Neural cell (in vitro differentiated cells): ENCODE measurements around the gene SMOC1. TPM values are rescaled to one million over a fixed set of nuclear protein-coding genes. Genes with fewer than 3 reads are reported as not detected.

Experiments
- H2AFZ ChIP-seq: fragments of 200-600, 300-800 bp; sonication (generic), shearing (Covaris generic); 2 replicates; pipeline ENCODE4 v1.6.0; 2014; ENCODE audit warnings: low read depth, mild to moderate bottlenecking, antibody characterized with exemption, low read length, moderate library complexity
- H3F3A ChIP-seq: fragments of 200-600 bp; shearing (Covaris generic); 2 replicates; pipeline ENCODE4 v1.6.1; 2016; ENCODE audit warnings: mild to moderate bottlenecking, moderate library complexity, mixed read lengths, antibody characterized with exemption, low read length; ENCODE audit not compliant: insufficient read depth, poor library complexity, severe bottlenecking
- H3K27ac ChIP-seq: fragments of 200-600, 300-800 bp; sonication (generic), shearing (Covaris generic); 2 replicates; pipeline ENCODE4 v1.5.1; 2014; ENCODE audit warnings: mild to moderate bottlenecking, low read length, moderate library complexity
- H3K27me3 ChIP-seq: fragments of 300-800, 200-600 bp; sonication (generic), shearing (Covaris generic); 2 replicates; pipeline ENCODE4 v1.6.0; 2014; ENCODE audit warnings: mild to moderate bottlenecking, low read depth, low read length, moderate library complexity; ENCODE audit not compliant: insufficient read depth
- H3K36me3 ChIP-seq: fragments of 300-800, 200-600 bp; sonication (generic), shearing (Covaris generic); 2 replicates; pipeline ENCODE4 v1.5.1; 2014; ENCODE audit warnings: mild to moderate bottlenecking, antibody characterized with exemption, low read length, moderate library complexity; ENCODE audit not compliant: insufficient read depth
- H3K4me2 ChIP-seq: fragments of 300-800, 200-600 bp; sonication (generic), shearing (Covaris generic); 2 replicates; pipeline ENCODE4 v1.6.0; 2014; ENCODE audit warnings: mild to moderate bottlenecking, low read length
- H3K4me3 ChIP-seq: fragments of 300-800, 200-600 bp; sonication (generic), shearing (Covaris generic); 2 replicates; pipeline ENCODE4 v1.5.1; 2014; ENCODE audit warnings: mild to moderate bottlenecking, low read length, moderate library complexity
- H3K79me2 ChIP-seq: fragments of 200-600 bp; shearing (Covaris generic); replicated peaks from 2 replicates; pipeline ENCODE4 v1.6.0; 2014; ENCODE audit warnings: mild to moderate bottlenecking, low read length, moderate library complexity; ENCODE audit not compliant: insufficient read depth
- H3K9ac ChIP-seq: fragments of 300-800, 200-600 bp; sonication (generic), shearing (Covaris generic); 2 replicates; pipeline ENCODE4 v1.6.1; 2016; ENCODE audit warnings: mild to moderate bottlenecking, low read length, mixed read lengths
- H3K9me2 ChIP-seq: fragments of 200-600 bp; shearing (Covaris generic); 2 replicates; pipeline ENCODE4 v1.6.1; 2016; ENCODE audit warnings: mild to moderate bottlenecking, low read length, mixed read lengths; ENCODE audit not compliant: insufficient read depth
- H3K9me3 ChIP-seq: fragments of 200-600, 300-800 bp; sonication (generic), shearing (Covaris generic); 2 replicates; pipeline ENCODE4 v1.6.1; 2016; ENCODE audit warnings: mild to moderate bottlenecking, mixed run types, low read length, moderate library complexity, mixed read lengths
- H4K20me1 ChIP-seq: fragments of 200-600 bp; shearing (Covaris generic); 2 replicates; pipeline ENCODE4 v1.6.1; 2016; ENCODE audit warnings: mild to moderate bottlenecking, mixed run types; ENCODE audit not compliant: insufficient read depth
- EP300 ChIP-seq: fragments of 450-650 bp; conservative IDR thresholded peaks from 2 replicates; pipeline ENCODE4 v1.6.1; 2014; ENCODE audit warnings: antibody characterized with exemption, mild to moderate bottlenecking, moderate library complexity; ENCODE audit not compliant: poor library complexity, severe bottlenecking
- EZH2 ChIP-seq: fragments of 200-600, 300-800 bp; shearing (Covaris generic), sonication (generic); IDR thresholded peaks from 2 replicates; pipeline ENCODE4 v1.6.1; 2014; ENCODE audit warnings: antibody characterized with exemption, low read length, borderline replicate concordance, mild to moderate bottlenecking; ENCODE audit not compliant: insufficient read depth, poor library complexity, severe bottlenecking
- MXI1 ChIP-seq: fragments of 450-650 bp; conservative IDR thresholded peaks from 2 replicates; pipeline ENCODE4 v1.6.1; 2014; ENCODE audit warnings: antibody characterized with exemption, mild to moderate bottlenecking; ENCODE audit not compliant: poor library complexity, severe bottlenecking
- POLR2AphosphoS5 ChIP-seq: IDR thresholded peaks from 2 replicates; pipeline ENCODE4 v1.6.1; 2012
- RAD21 ChIP-seq: fragments of 450-650 bp; conservative IDR thresholded peaks from 2 replicates; pipeline ENCODE4 v1.6.1; 2014; ENCODE audit warnings: antibody characterized with exemption, mild to moderate bottlenecking, moderate library complexity
- SMC3 ChIP-seq: fragments of 450-650 bp; conservative IDR thresholded peaks from 2 replicates; pipeline ENCODE4 v1.6.1; 2014; ENCODE audit warnings: antibody characterized with exemption, mild to moderate bottlenecking, moderate library complexity; ENCODE audit not compliant: poor library complexity
- TAF1 ChIP-seq: IDR thresholded peaks from 2 replicates; pipeline ENCODE4 v1.6.1; 2012; ENCODE audit warnings: low read depth
- polyA plus RNA-seq: library from polyadenylated mRNA; depleted of rRNA; stranded (reverse); fragments of >200 nt; gene quantifications from 2 replicates; pipeline ENCODE4 v1.2.3, GENCODE V29; 2014
- TF ChIP-seq, protein P1 (sequence below): fragments of 450-650 bp; IDR thresholded peaks from 2 replicates; pipeline ENCODE4 v1.5.1; 2014; ENCODE audit warnings: antibody characterized with exemption, mild to moderate bottlenecking, moderate library complexity; ENCODE audit not compliant: poor library complexity, severe bottlenecking
- TF ChIP-seq, protein P2 (sequence below): IDR thresholded peaks from 2 replicates; pipeline ENCODE4 v1.6.1; 2012; ENCODE audit warnings: borderline replicate concordance

The SMOC1 gene
- polyA plus RNA-seq, 1 donor from 2014 or later = 8.7 TPM

DNA sequence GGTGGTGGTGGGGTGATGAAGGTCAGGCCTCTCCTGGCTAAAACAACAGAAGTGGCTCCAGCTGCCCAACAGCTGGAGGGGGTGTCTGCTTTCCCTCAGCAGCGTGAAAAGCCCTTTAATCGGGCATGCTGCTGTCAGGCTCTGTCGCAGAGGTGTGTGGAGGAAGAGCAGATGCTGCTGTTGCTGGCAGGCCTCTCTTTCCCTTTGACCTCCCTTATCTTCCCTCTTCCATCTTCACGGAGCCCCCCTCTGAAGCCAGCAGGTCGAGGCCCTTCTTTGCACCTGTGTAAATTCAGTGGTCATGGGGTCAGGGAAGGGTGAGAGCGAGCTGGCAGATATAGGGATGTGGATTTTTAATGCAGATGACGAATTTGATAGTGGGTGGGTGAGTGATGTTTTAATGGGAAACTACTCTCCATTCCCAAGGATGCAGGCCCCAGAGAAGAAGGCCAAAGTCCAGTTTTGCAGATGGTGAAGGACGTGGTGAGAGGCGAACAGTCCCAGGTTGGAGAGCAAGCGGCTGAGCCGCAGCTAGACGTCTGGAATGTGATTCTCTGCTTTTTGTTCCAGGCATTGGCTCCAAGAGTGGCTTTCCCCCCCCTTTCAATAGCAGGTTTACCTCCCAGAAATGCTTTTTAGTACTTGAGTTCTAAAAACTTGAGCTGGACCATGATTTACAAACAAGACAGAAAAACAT lies 64.0 kb downstream of the SMOC1 start:
- Histone ChIP-seq H3K27me3 (no peaks in the 10 kb centered on the region), H3K9ac (no peak overlapping the region), H3K36me3 (no peaks in the 10 kb centered on the region), H3K4me3 (no peak overlapping the region), H3K9me2 (no peaks in the 10 kb centered on the region), H4K20me1 (no peaks in the 10 kb centered on the region), H3F3A (no peaks in the 10 kb centered on the region), H3K79me2 (peaks cover 44% of the 10 kb centered on the region), H2AFZ (no peak overlapping the region), H3K4me2 (no peak overlapping the region), H3K27ac (no peak overlapping the region), H3K9me3 (no peaks in the 10 kb centered on the region)
- TF ChIP-seq EP300 (no peak), MXI1 (no peak), POLR2AphosphoS5 (no peak)
- TF ChIP-seq, protein P1, sequence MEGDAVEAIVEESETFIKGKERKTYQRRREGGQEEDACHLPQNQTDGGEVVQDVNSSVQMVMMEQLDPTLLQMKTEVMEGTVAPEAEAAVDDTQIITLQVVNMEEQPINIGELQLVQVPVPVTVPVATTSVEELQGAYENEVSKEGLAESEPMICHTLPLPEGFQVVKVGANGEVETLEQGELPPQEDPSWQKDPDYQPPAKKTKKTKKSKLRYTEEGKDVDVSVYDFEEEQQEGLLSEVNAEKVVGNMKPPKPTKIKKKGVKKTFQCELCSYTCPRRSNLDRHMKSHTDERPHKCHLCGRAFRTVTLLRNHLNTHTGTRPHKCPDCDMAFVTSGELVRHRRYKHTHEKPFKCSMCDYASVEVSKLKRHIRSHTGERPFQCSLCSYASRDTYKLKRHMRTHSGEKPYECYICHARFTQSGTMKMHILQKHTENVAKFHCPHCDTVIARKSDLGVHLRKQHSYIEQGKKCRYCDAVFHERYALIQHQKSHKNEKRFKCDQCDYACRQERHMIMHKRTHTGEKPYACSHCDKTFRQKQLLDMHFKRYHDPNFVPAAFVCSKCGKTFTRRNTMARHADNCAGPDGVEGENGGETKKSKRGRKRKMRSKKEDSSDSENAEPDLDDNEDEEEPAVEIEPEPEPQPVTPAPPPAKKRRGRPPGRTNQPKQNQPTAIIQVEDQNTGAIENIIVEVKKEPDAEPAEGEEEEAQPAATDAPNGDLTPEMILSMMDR = no peak

DNA sequence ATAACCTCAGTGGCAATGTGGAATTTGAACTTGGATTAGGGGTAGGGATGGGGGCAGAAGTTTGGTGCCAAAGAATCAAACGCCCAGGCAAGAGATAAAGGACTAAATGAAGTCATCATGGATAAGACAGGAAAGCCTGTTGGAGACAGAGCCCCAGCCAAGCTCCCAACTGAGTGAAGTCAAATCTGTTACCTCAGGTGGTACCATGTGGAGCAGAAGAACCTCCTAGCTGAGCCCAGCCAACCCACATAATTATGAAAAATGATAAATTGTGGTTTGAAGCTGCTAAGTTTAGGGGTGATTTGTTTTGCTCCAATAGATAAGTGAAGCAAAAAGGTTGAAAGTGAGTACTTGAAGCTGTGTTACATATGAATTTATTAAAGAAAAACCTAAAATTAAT lies 66.1 kb downstream of the SMOC1 start:
- no peaks in the 10 kb centered on the region for H4K20me1 ChIP-seq

More for the DNA sequence above, 66.1 kb downstream of the SMOC1 start:
- H3F3A ChIP-seq = no peaks in the 10 kb centered on the region
- H3K9me2 ChIP-seq = no peaks in the 10 kb centered on the region
- no peak overlapping the region for H3K27ac ChIP-seq
- TF ChIP-seq TAF1 (no peak), EZH2 (no peak), EP300 (no peak), MXI1 (no peak), RAD21 (no peak), POLR2AphosphoS5 (no peak), SMC3 (no peak)
- TF ChIP-seq, protein P1 = no peak
- TF ChIP-seq, protein P2, sequence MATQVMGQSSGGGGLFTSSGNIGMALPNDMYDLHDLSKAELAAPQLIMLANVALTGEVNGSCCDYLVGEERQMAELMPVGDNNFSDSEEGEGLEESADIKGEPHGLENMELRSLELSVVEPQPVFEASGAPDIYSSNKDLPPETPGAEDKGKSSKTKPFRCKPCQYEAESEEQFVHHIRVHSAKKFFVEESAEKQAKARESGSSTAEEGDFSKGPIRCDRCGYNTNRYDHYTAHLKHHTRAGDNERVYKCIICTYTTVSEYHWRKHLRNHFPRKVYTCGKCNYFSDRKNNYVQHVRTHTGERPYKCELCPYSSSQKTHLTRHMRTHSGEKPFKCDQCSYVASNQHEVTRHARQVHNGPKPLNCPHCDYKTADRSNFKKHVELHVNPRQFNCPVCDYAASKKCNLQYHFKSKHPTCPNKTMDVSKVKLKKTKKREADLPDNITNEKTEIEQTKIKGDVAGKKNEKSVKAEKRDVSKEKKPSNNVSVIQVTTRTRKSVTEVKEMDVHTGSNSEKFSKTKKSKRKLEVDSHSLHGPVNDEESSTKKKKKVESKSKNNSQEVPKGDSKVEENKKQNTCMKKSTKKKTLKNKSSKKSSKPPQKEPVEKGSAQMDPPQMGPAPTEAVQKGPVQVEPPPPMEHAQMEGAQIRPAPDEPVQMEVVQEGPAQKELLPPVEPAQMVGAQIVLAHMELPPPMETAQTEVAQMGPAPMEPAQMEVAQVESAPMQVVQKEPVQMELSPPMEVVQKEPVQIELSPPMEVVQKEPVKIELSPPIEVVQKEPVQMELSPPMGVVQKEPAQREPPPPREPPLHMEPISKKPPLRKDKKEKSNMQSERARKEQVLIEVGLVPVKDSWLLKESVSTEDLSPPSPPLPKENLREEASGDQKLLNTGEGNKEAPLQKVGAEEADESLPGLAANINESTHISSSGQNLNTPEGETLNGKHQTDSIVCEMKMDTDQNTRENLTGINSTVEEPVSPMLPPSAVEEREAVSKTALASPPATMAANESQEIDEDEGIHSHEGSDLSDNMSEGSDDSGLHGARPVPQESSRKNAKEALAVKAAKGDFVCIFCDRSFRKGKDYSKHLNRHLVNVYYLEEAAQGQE = no peak
- H3K27me3 ChIP-seq = no peaks in the 10 kb centered on the region
- no peak overlapping the region for H3K9ac ChIP-seq
- H3K9me3 ChIP-seq = no peaks in the 10 kb centered on the region
- H3K79me2 ChIP-seq = peaks cover 37% of the 10 kb centered on the region
- no peak overlapping the region for H3K4me2 ChIP-seq
- no peaks in the 10 kb centered on the region for H3K36me3 ChIP-seq
- H2AFZ ChIP-seq = no peak overlapping the region
- no peak overlapping the region for H3K4me3 ChIP-seq
